K562 (cell line): ENCODE results near the gene PPP1R14C. TPM values are rescaled to one million over a fixed set of nuclear protein-coding genes. Genes with fewer than 3 reads are reported as not detected.

Experiments
- ATAC-seq: fragments of 200-7000 bp; cut with Tn5 transposase; 3 replicates; pipeline ENCODE4 v1.9.1; 2020; ENCODE audit warnings: moderate library complexity
- BruUV-seq: library from RNA; stranded (reverse); fragments of 400-500 nt; replicated peaks from 2 replicates; lab custom pipeline; 2021; lab: Mats Ljungman, UMichigan
- CTCF ChIA-PET: fragments of 300-600 bp; formaldehyde crosslinking; extraction: SDS; loops from one replicate; lab custom pipeline; 2021; ENCODE audit warnings: low intra/inter-chr PET ratio; lab: Yijun Ruan, JAX
- POLR2A ChIA-PET: fragments of 300-600, 350-650 bp; sonication (Branson Sonifier 250); formaldehyde crosslinking; extraction: SDS; loops from one replicate; lab custom pipeline; 2021; ENCODE audit warnings: antibody characterized with exemption, inconsistent platforms; lab: Yijun Ruan, JAX
- DNase-seq, 4 experiments: peaks; one replicate each; pipeline versions ENCODE4 v3.0.0 to v3.0.0-alpha.2; 2011 to 2018; ENCODE audit warnings: low spot score in 3 of 4, mixed read lengths in 3 of 4; ENCODE audit errors: extremely low read depth in 1 of 4
- FAIRE-seq: peaks from 2 replicates; lab custom pipeline; 2011; peaks lifted over from hg19 to GRCh38; lab: Jason Lieb, UNC
- H2AFZ ChIP-seq: 2 replicates; pipeline ENCODE4 v1.6.0; 2011; ENCODE audit warnings: low read depth, low read length, control low read depth, inconsistent platforms
- H3K27ac ChIP-seq: fragments of 200-600 bp; 3 replicates; pipeline ENCODE4 v1.8.0; 2011; ENCODE audit warnings: low read depth, mild to moderate bottlenecking, control low read depth, inconsistent platforms, low read length, moderate library complexity, mixed read lengths; ENCODE audit errors: extremely low read depth
- H3K27me3 ChIP-seq, 2 experiments: fragments of 300-600 bp in 1 of 2; 2 replicates in 1 of 2; 3 replicates in 1 of 2; pipeline versions ENCODE4 v1.6.0 to v1.8.0; 2011; ENCODE audit warnings: inconsistent platforms in 2 of 2, low read length in 2 of 2, mild to moderate bottlenecking in 1 of 2, mixed read lengths in 1 of 2, moderate library complexity in 1 of 2; ENCODE audit not compliant: control insufficient read depth in 2 of 2, insufficient read depth in 2 of 2
- H3K36me3 ChIP-seq: fragments of 300-600 bp; 3 replicates; pipeline ENCODE4 v1.8.0; 2011; ENCODE audit warnings: mild to moderate bottlenecking, low read length, inconsistent platforms; ENCODE audit not compliant: control insufficient read depth, insufficient read depth
- H3K4me1 ChIP-seq, 2 experiments: fragments of 200-600 bp in 1 of 2; replicated peaks in 1 of 2; 2 replicates in 1 of 2; 3 replicates in 1 of 2; pipeline versions ENCODE4 v1.5.1 to v1.8.0; 2011; ENCODE audit warnings: inconsistent platforms in 2 of 2, low read length in 2 of 2, mild to moderate bottlenecking in 1 of 2, mixed read lengths in 1 of 2, moderate library complexity in 1 of 2; ENCODE audit not compliant: control insufficient read depth in 2 of 2, insufficient read depth in 2 of 2
- H3K4me2 ChIP-seq: 2 replicates; pipeline ENCODE4 v1.6.1; 2011; ENCODE audit warnings: low read length, control low read depth, inconsistent platforms, mixed read lengths; ENCODE audit not compliant: insufficient read depth
- H3K4me3 ChIP-seq: fragments of 200-600 bp; sonication (generic), shearing (Covaris generic); 2 replicates; pipeline ENCODE4 v1.5.1; 2016; ENCODE audit warnings: control low read depth, inconsistent platforms
- H3K79me2 ChIP-seq: fragments of 200-600 bp; 3 replicates; pipeline ENCODE4 v1.8.0; 2011; ENCODE audit warnings: low read length, inconsistent platforms; ENCODE audit not compliant: control insufficient read depth, insufficient read depth
- H3K9ac ChIP-seq, 2 experiments: 2 replicates each; pipeline versions ENCODE4 v1.6.0 to v1.6.1; 2011; ENCODE audit warnings: low read depth in 2 of 2, low read length in 2 of 2, control low read depth in 1 of 2, inconsistent platforms in 1 of 2, mild to moderate bottlenecking in 1 of 2, mixed read lengths in 1 of 2; ENCODE audit not compliant: insufficient read depth in 1 of 2
- H3K9me1 ChIP-seq: one replicate; pipeline ENCODE4 v1.6.0; 2011; ENCODE audit warnings: inconsistent platforms, mild to moderate bottlenecking, low read length, moderate library complexity; ENCODE audit not compliant: control insufficient read depth, insufficient read depth
- H3K9me3 ChIP-seq: replicated peaks from 2 replicates; pipeline ENCODE4 v1.5.1; 2011; ENCODE audit warnings: low read depth, low read length, inconsistent platforms; ENCODE audit not compliant: control insufficient read depth, insufficient read depth
- H4K20me1 ChIP-seq: replicated peaks from 2 replicates; pipeline ENCODE4 v1.6.1; 2011; ENCODE audit warnings: low read length, inconsistent platforms, mixed read lengths; ENCODE audit not compliant: control insufficient read depth, insufficient read depth
- E2F8 ChIP-seq: fragments of 450-650 bp; IDR thresholded peaks from 2 replicates; pipeline ENCODE4 v1.7.1; 2018; ENCODE audit warnings: mild to moderate bottlenecking, low read depth; ENCODE audit not compliant: partially characterized antibody
- ELF1 ChIP-seq: fragments of 200-800 bp; sonication (Bioruptor generic); IDR thresholded peaks from 2 replicates; pipeline ENCODE4 v1.6.1; 2016; ENCODE audit warnings: missing genetic modification characterization, missing compliant biosample characterization
- FOXA1 ChIP-seq: fragments of 450-650 bp; IDR thresholded peaks from 2 replicates; pipeline ENCODE4 v1.6.1; 2016; ENCODE audit warnings: mild to moderate bottlenecking, borderline replicate concordance
- HDAC6 ChIP-seq: IDR thresholded peaks from 2 replicates; pipeline ENCODE4 v1.6.1; 2012; ENCODE audit warnings: low read depth, mild to moderate bottlenecking, control low read depth, inconsistent platforms, low read length, moderate library complexity
- TARDBP ChIP-seq: fragments of 450-650 bp; IDR thresholded peaks from 2 replicates; pipeline ENCODE4 v1.6.1; 2016
- ZBTB40 ChIP-seq, 2 experiments: fragments of 450-650 bp in 1 of 2; sonication (generic) in 1 of 2; formaldehyde crosslinking in 1 of 2; IDR thresholded peaks; 2 replicates each; pipeline versions ENCODE4 v1.7.1 to v1.9.0; 2016 to 2022; ENCODE audit warnings: inconsistent platforms in 1 of 2, mild to moderate bottlenecking in 1 of 2, missing genetic modification reagents in 1 of 2
- ZNF165 ChIP-seq: fragments of 250-450 bp; sonication (Bioruptor Pico); IDR thresholded peaks from 2 replicates; pipeline ENCODE4 v1.4.0; 2020; ENCODE audit warnings: borderline replicate concordance
- WGBS: fragments of 100-300 bp; shearing (Covaris generic); methylation state at CpG from one replicate; pipeline ENCODE4 v1.1.6; 2016; ENCODE audit warnings: low coverage, mixed read lengths; ENCODE audit not compliant: insufficient coverage; ENCODE audit errors: missing lambda C conversion rate; 5-methylcytosine and 5-hydroxymethylcytosine counted together
- in situ Hi-C: fragments of 300-500 bp; cut with MboI; formaldehyde crosslinking; loops from 4 replicates; pipeline ENCODE4 v1.15.0; 2018; ENCODE audit warnings: inconsistent platforms, mixed read lengths
- intact Hi-C: fragments of 100-400 bp; cut with micrococcal nuclease; formaldehyde crosslinking; loops from 2 replicates; pipeline ENCODE4 v1.14.2; 2022
- polyA plus RNA-seq, 8 experiments: library from polyadenylated mRNA; depleted of rRNA in 4 of 8; stranded (reverse) in 5 of 8; unstranded in 3 of 8; fragments of >200 nt; fragmentation: Nextera tagmentation in 2 of 8; fragmentation: Illumina TruSeq in 1 of 8; extraction: Ambion mirVana in 2 of 8; extraction: Trizol in 1 of 8; gene quantifications; 2 replicates each; pipeline versions ENCODE4 v1.2.1 to v1.2.3, GENCODE V29; 2011 to 2014; ENCODE audit warnings: inconsistent platforms in 1 of 8, missing spikeins in 1 of 8
- total RNA-seq, 7 experiments: library from RNA; depleted of rRNA in 6 of 7; stranded (reverse); fragments of >200 nt in 6 of 7; fragmentation: Illumina TruSeq in 2 of 7; extraction: Trizol in 2 of 7; gene quantifications; 2 replicates each; pipeline versions ENCODE4 v1.2.1 to v1.2.3, GENCODE V29; 2011 to 2021; ENCODE audit warnings: low replicate concordance in 1 of 7

The PPP1R14C gene
- total and polyA plus RNA-seq, 9 of the 15 experiments (the other 6 are each of a cell fraction or from before 2014, with no cell fraction given): 4.5 to 16.6 (median 11.9) TPM

GRCh38 chr6:150293423-150294173, 150.8 kb downstream of the PPP1R14C start:
- H3K79me2 ChIP-seq: no peaks in the 10 kb centered on the region
- no peaks in the 10 kb centered on the region for H3K36me3 ChIP-seq
- no peak overlapping the region for H3K4me2 ChIP-seq
- FAIRE-seq (peak; percentile 58), DNase-seq (peak in 2 of 4 experiments; percentile 48 to 69), ATAC-seq (peak; percentile 59)
- WGBS: 2% methylated on average over 2 of the region's 2 CpGs
- H3K4me1 ChIP-seq: peaks cover 14 to 38% of the 10 kb centered on the region in 2 experiments; a peak in 4 of 5 replicates
- H3K27ac ChIP-seq: peak overlapping the region; percentile 13; the same call in 2 of the 3 replicates
- H3K9ac ChIP-seq: no peak overlapping the region
- no peak overlapping the region for H3K4me3 ChIP-seq
- H4K20me1 ChIP-seq: no peaks in the 10 kb centered on the region
- in situ Hi-C loops (no loop called here), intact Hi-C loops (no loop called here)
- H3K27me3 ChIP-seq: no peaks in the 10 kb centered on the region
- BruUV-seq: no TSS peak
- H3K9me1 ChIP-seq: no peaks in the 10 kb centered on the region
- peak overlapping the region; percentile 66 for H2AFZ ChIP-seq
- POLR2A ChIA-PET: interaction anchor here (1.1 to 1.8 kb wide), 5 partner anchors 9 to 24 kb away, joined by 3 to 8 read pairs (median 4); no protein-coding TSS in a partner anchor
- H3K9me3 ChIP-seq: peaks cover 24% of the 10 kb centered on the region
- CTCF ChIA-PET: no interaction called here
- TF ChIP-seq TARDBP: no peak
- no peak for TF ChIP-seq E2F8
- TF ChIP-seq FOXA1: no peak
- no peak for TF ChIP-seq ELF1 (tag)
- TF ChIP-seq ZBTB40 (IDR thresholded peaks at IDR 0.05): no peak
- TF ChIP-seq ZBTB40 (CRISPR knock-in tag; IDR thresholded peaks at IDR 0.05): no peak
- no peak for TF ChIP-seq ZNF165 (CRISPR knock-in tag)
- no peak for TF ChIP-seq HDAC6
